Uterus (tissue), 2 donors: ENCODE results near the gene CACNG8.

Source experiments
- POLR2A ChIP-seq, 2 donors: fragments of 450-650 bp; IDR thresholded peaks; one replicate each; pipeline ENCODE4 v1.6.1; 2016; ENCODE audit warnings: antibody characterized with exemption in 2 of 2, mild to moderate bottlenecking in 1 of 2, moderate library complexity in 1 of 2
- TF ChIP-seq, protein P1 (sequence below), 4 experiments: fragments of 200-600 bp in 2 of 4; fragments of 450-650 bp in 2 of 4; sonication (generic) in 2 of 4; IDR thresholded peaks; one replicate each; pipeline ENCODE4 v1.5.1; 2016 to 2019; ENCODE audit warnings: antibody characterized with exemption in 4 of 4, mild to moderate bottlenecking in 2 of 4, moderate library complexity in 1 of 4

DNA sequence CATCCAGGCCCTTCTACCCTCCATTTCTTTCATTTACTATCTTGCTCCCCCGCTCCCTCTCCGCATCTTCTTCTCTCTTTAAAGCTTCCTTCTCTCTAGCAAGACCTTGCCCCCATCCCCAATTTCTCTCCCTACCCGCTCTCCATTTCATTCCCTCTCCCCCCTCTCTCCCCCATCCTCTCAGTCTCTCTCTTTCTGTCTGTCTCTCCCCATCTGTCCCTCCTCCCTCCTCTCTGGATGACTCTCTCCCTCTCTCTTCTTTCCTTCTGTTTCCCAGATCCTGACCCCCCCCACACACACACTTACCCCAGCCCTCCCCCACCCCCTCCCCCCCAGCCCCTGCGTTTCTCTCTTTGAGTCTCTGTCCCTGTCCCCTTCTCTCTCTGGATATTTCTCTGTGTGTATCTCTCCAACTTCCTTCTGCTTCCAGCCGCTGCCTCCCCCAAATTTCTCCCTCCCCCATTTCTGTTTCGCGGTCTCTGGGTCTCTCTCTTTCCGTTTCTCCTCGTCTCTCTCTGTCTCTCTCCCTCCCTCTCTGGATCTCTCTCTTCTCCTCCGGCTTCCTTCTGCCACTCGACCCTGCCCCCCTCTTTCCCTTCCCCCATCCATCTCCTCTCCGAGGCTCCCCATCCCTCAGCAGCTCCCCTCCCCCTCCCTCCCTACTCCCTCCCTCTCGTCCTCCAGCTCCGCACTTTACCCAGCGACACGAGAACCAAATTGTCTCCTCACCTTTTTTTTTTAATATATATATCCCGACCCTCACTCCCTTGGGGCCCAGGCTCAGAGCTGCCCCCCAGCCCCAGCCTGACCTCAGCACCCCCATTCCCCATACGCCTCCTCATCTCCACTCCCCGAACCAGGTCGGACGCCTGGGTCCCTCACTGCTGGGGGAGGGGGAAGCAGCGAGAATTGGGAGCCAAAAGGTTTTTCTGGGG is 3.6 kb upstream of the CACNG8 start:
- TF ChIP-seq, protein P1, sequence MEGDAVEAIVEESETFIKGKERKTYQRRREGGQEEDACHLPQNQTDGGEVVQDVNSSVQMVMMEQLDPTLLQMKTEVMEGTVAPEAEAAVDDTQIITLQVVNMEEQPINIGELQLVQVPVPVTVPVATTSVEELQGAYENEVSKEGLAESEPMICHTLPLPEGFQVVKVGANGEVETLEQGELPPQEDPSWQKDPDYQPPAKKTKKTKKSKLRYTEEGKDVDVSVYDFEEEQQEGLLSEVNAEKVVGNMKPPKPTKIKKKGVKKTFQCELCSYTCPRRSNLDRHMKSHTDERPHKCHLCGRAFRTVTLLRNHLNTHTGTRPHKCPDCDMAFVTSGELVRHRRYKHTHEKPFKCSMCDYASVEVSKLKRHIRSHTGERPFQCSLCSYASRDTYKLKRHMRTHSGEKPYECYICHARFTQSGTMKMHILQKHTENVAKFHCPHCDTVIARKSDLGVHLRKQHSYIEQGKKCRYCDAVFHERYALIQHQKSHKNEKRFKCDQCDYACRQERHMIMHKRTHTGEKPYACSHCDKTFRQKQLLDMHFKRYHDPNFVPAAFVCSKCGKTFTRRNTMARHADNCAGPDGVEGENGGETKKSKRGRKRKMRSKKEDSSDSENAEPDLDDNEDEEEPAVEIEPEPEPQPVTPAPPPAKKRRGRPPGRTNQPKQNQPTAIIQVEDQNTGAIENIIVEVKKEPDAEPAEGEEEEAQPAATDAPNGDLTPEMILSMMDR (IDR thresholded peaks at IDR 0.05): no peak
- TF ChIP-seq POLR2A (IDR thresholded peaks at IDR 0.05): no peak
